Lung microvascular endothelial cell (primary cell): ENCODE measurements around the gene ROBO1. TPM values are rescaled to one million over a fixed set of nuclear protein-coding genes. Genes with fewer than 3 reads are reported as not detected.
A peak's percentile ranks its signal among the peaks of the same experiment; 100 is the strongest.

Experiments
- DNase-seq, 2 donors: peaks; one replicate each; pipeline versions ENCODE4 v3.0.0 to v3.0.0-alpha.2; 2010; ENCODE audit warnings: low read depth in 2 of 2
- total RNA-seq: library from RNA; depleted of rRNA; stranded (reverse); fragments of >200 nt; gene quantifications from 2 replicates; pipeline ENCODE4 v1.2.1, GENCODE V29; 2014

Gene ROBO1
- total RNA-seq, 1 donor from 2014 or later, result 0.20 TPM

DNA sequence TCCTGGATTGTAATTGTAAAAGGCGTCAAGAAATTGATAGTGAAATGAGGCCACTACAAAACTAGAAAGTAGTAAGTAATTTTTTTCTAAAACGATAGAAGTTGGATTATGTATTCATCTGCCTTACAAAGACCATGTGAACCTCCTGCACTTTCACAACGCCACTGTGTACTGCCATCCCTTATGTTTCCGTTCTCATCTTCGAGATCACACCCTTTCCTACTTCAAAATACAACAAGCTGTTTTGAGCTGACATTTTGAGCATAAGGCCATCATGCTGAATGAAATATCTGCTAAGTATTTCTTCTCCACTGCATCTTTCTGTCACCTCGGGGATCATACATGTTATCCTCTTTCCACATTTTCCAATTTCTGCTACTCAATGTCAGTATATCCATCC, 885.5 kb downstream of the ROBO1 start:
- DNase-seq, result no peak

DNA sequence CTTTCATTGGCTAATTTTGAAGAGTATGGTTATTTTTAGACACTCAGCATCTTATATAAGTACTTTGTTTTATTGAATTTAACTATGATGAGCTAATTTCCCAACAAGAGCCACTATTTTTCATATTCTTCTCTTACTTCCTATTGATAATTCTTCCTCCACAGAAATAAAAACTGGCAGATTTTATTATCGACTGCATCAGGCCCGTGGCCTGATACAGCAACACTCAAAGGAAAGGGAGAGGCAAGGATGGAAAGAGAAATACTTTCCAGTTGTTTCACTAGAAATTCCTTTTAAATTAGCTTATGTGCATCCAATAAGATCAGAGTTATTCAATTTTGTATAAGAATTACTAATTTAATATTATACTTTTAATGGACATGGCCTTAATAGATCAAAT, 886.3 kb downstream of the ROBO1 start:
- DNase-seq, result no peak

GRCh38 chr3:78880603-78881461, 887.0 kb downstream of the ROBO1 start:
- DNase-seq, result no peak

- no peak for DNase-seq
Observed at GRCh38 chr3:78879295-78879860, 888.4 kb downstream of the ROBO1 start.

- no peak for DNase-seq
Observed at GRCh38 chr3:78878789-78879188, 889.0 kb downstream of the ROBO1 start.

- no peak for DNase-seq
Observed at GRCh38 chr3:78878011-78878410, 889.8 kb downstream of the ROBO1 start.

DNA sequence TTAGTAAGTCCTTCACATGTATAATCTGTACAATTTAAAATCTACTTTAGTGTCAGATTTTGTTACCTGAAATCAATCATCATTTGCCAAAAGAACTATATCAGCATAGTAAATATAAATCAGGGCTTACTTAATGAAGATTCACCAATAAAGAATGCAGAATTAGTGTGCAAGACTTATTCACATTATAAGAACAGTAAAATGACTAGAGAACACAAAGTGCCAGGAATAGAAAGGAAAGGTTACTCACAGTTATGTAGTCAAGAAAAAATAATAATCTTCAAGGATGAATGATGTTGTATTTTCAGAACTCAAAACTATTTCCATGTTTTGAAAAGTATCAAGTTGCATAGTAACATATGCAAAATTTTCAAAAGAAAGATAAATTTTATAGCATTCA, 891.9 kb downstream of the ROBO1 start:
- DNase-seq, result no peak

DNA sequence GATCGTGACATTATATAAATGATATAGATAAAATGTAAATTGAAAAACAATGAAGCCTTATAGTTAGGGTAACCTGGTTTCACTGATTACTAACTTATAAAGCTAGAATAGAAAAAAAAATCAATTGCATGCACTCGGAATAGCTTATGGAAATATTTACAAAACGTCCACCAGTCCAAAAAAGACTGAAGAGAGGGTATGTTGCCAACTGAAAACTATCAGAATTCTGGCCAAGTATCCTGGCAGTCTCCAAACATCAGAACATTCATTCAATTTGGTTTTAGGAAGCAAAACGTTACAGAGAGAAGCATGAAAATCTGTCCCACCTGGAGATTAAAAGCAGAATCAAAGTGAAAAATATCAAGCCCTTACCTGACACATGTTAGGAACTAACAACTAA, 892.4 kb downstream of the ROBO1 start:
- DNase-seq, result no peak

DNA sequence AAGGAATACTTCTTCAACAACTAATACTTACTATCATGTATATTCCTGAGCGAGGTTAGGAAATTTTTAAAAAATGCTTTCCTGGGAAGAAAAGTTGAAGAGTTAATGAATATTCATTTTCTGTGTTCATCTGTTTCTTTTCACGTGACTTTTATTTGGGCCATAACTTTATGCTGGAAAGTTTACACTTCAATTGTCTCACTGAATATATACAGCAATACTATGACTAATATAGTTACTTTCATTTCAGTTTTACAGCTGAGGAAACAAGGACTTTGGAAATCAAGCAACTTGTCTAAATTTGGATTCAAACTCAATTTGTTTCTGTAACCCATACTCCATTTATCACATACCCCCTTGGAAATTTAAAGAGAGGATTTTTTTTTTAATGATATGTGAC, 894.2 kb downstream of the ROBO1 start:
- DNase-seq, result no peak

- peak in 1 of 2 donors; percentile 1 for DNase-seq
Observed at GRCh38 chr3:78872195-78872594, 895.6 kb downstream of the ROBO1 start.

DNA sequence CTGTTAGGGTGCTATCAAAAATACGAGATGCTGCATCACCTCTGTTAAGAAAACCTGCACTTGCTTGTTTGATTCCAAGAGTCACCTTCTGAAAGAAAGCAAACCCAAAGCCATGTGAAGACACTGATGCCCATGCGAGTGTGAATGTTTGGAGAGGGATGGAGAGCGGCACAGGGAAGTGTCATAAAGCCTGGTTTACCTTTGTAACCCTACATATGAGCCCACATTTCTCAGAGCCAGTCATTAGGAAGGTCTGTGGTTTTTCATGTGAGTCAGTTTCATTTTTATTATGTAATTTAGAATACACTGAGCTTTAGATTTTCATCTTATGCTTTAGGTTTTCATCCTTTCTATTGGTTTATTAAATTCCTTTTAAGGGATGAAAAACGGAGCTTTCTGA, 896.8 kb downstream of the ROBO1 start:
- no peak for DNase-seq

DNA sequence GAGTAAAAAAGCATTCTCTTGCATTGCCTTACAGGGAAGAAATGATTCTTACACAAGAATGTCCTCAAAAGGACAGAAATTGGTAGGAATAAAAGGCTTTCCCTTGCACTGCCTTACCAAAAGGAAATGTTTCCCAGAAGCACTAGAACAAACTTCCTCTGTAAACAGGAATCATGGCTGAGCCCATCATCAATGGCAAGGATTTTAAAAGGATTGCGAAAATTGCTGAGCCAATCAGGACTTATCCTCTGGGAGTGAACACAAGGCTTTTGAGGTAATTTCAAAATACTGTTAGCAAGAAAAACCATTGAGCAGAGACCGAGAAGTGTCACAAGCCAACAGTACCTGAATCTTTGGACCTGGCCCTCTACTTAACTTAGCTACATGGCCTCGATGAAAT, 897.3 kb downstream of the ROBO1 start:
- no peak for DNase-seq

DNA sequence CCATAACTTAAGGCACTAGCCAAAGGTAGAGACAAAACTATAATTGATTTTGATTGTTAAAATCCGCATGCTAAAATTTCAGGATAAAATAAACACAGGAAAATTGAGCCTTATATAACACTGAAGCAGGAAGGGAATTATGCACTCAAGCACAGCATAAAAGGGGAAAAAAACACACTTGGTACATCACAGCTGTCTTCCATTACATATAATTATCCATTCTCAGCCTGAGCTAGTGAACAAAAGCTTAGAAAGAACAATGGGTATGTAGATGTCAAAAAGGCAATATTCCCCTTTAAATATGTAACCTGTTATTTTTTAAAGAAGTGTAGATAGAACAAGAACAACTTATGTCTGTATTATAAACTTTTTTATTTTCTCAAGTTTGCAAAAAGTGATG, 899.2 kb downstream of the ROBO1 start:
- no peak for DNase-seq

GRCh38 chr3:78867409-78868372, 900.1 kb downstream of the ROBO1 start:
- no peak for DNase-seq

GRCh38 chr3:78863306-78864203, 904.2 kb downstream of the ROBO1 start:
- no peak for DNase-seq

DNA sequence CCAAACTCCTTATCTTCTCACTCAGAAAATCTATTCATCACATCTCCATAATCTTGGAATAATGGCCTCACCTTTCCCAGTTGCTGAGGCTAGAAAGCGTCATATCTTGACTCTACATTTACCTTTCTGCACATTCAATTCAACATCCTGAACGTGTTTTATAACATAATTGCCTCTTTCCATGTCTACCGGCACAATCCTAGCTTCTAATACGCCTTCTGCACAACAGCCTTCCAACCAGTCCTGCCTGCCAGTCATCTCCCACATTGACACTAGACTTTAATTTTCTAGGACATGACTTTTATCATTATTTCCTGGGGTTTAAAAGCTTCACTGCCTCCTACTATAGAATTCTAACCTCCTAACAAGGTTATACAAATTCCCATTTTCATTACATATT, 906.6 kb downstream of the ROBO1 start:
- no peak for DNase-seq

GRCh38 chr3:78860567-78860966, 907.2 kb downstream of the ROBO1 start:
- no peak for DNase-seq

DNA sequence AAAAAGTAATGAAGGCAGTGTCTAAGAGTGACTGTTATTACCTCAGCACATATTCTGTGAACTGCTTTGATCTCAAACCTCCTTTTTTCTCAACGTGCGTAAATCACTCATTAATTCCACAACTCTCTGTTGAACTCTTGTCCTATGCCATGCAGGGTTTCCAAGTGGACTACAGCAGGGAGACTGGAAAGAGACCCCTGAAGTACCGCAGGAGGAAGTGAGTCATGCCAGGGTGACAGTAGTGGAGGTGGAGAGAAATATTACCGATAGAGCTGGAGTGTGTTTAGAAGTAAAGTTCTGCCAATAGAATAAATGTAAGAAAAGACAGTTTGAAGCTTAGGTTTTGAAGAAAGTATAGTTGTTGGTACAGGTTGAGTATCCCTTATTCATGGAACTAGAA, 908.9 kb downstream of the ROBO1 start:
- no peak for DNase-seq

DNA sequence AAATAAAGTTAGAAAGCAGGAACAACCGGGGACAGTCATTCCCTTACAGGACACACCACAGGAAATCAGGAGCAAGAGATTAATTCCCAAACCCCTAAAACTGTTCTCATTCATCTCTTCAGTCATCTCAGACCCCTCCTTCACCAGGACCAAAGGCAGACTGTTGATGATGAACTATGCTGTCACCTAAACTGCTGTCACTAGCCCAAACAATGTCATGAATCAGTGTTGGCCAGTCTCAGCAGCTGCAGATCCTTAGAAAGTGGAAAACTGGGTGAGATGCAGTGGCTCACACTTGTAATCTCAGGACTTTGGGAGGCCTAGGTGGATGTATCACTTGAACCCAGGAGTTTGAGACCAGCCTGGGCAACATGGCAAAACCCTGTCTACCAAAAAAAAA, 909.6 kb downstream of the ROBO1 start:
- DNase-seq, result no peak

DNA sequence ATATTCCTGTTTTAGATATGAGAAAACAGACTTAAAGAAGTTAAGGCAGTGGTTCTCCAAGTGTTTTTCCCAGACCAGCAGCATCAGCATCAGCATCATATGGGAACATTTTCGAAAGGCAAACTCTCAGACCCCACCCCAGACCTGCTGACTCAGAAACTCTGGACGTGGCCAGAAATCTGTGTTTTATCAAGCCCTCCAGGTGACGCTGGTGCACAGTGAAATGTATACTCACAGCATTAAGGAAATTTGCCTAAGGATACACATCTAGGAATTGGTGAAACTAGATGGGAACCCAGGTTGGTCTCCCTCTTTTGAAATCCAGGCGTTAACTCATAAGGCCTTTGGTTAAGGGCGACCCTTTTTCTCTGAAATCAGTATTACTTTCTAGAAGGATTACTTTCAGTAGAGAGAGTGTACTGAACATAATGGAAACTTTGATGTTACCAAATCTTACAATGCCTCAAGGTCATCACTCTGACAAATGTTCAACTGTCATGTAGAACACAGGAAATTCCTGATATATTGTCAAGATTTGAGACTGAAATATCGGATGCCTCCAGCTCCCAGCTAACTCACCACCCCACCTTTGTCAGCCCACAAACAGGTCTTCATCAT, 910.2 kb downstream of the ROBO1 start:
- no peak for DNase-seq

GRCh38 chr3:78856164-78856563, 911.6 kb downstream of the ROBO1 start:
- no peak for DNase-seq
